IMR-90 (cell line): Measurements from ENCODE around the gene EDA. TPM values are rescaled to one million over a fixed set of nuclear protein-coding genes. Genes with fewer than 3 reads are reported as not detected.

Experiments
- ATAC-seq: fragments of 200-7000 bp; cut with Tn5 transposase; 2 replicates; pipeline ENCODE4 v1.9.1; 2020; ENCODE audit warnings: low read depth, mild to moderate bottlenecking, moderate library complexity
- BruUV-seq: library from RNA; stranded (reverse); fragments of 400-500 nt; replicated peaks from 2 replicates; lab custom pipeline; 2021; lab: Mats Ljungman, UMichigan
- CTCF ChIA-PET: fragments of 300-600 bp; formaldehyde crosslinking; extraction: SDS; loops from one replicate; lab custom pipeline; 2021; ENCODE audit warnings: antibody characterized with exemption; lab: Yijun Ruan, JAX
- POLR2A ChIA-PET: fragments of 300-600 bp; sonication (Branson Sonifier 250); formaldehyde crosslinking; loops from one replicate; lab custom pipeline; 2022; ENCODE audit warnings: antibody characterized with exemption; ENCODE audit not compliant: unreplicated experiment; lab: Charles Lee
- DNase-seq: peaks from one replicate; pipeline ENCODE4 v3.0.0; 2013
- H2AFZ ChIP-seq: replicated peaks from 2 replicates; pipeline ENCODE3; 2013; ENCODE audit warnings: low read length, mild to moderate bottlenecking; ENCODE audit not compliant: poor library complexity
- H2AK5ac ChIP-seq: 2 replicates; pipeline ENCODE4 v1.6.1; 2013; ENCODE audit warnings: low read depth, low read length, inconsistent platforms
- H2AK9ac ChIP-seq: replicated peaks from 2 replicates; pipeline ENCODE3; 2013; ENCODE audit warnings: mild to moderate bottlenecking, low read depth, low read length, moderate library complexity; ENCODE audit not compliant: poor library complexity
- H2BK120ac ChIP-seq: 2 replicates; pipeline ENCODE4 v1.6.1; 2013; ENCODE audit warnings: low read depth, low read length, inconsistent platforms
- H2BK15ac ChIP-seq: 3 replicates; pipeline ENCODE4 v1.6.1; 2013; ENCODE audit warnings: low read depth, low read length, inconsistent platforms
- H2BK20ac ChIP-seq: 2 replicates; pipeline ENCODE4 v1.6.1; 2013; ENCODE audit warnings: low read depth, mild to moderate bottlenecking, inconsistent platforms, low read length, moderate library complexity
- H2BK5ac ChIP-seq: 2 replicates; pipeline ENCODE4 v1.6.1; 2013; ENCODE audit warnings: mild to moderate bottlenecking, low read depth, low read length, inconsistent platforms; ENCODE audit not compliant: poor library complexity, severe bottlenecking
- H3K14ac ChIP-seq: replicated peaks from 2 replicates; pipeline ENCODE4 v1.6.1; 2013; ENCODE audit warnings: low read depth, low read length, inconsistent platforms
- H3K18ac ChIP-seq: 2 replicates; pipeline ENCODE4 v1.6.1; 2013; ENCODE audit warnings: low read depth, low read length, control low read depth
- H3K23ac ChIP-seq: 2 replicates; pipeline ENCODE4 v1.6.1; 2013; ENCODE audit warnings: low read depth, low read length, inconsistent platforms
- H3K27ac ChIP-seq: 2 replicates; pipeline ENCODE4 v1.5.1; 2013; ENCODE audit warnings: mild to moderate bottlenecking, control low read depth, low read length; ENCODE audit not compliant: insufficient read depth
- H3K27me3 ChIP-seq: 2 replicates; pipeline ENCODE4 v1.6.1; 2013; ENCODE audit warnings: low read length; ENCODE audit not compliant: control insufficient read depth, insufficient read depth
- H3K36me3 ChIP-seq: 2 replicates; pipeline ENCODE4 v1.6.1; 2013; ENCODE audit warnings: low read length, mixed read lengths; ENCODE audit not compliant: control insufficient read depth, insufficient read depth
- H3K4ac ChIP-seq: 2 replicates; pipeline ENCODE4 v1.6.1; 2013; ENCODE audit warnings: low read depth, low read length, inconsistent platforms
- H3K4me1 ChIP-seq: 2 replicates; pipeline ENCODE4 v1.6.1; 2013; ENCODE audit warnings: low read length, mixed read lengths; ENCODE audit not compliant: control insufficient read depth, insufficient read depth
- H3K4me2 ChIP-seq: 2 replicates; pipeline ENCODE4 v1.6.1; 2013; ENCODE audit warnings: low read depth, mild to moderate bottlenecking, control low read depth, low read length, moderate library complexity
- H3K4me3 ChIP-seq: 2 replicates; pipeline ENCODE4 v1.5.1; 2013; ENCODE audit warnings: low read depth, mild to moderate bottlenecking, control low read depth, low read length, moderate library complexity; ENCODE audit not compliant: insufficient read depth
- H3K56ac ChIP-seq: 2 replicates; pipeline ENCODE4 v1.6.1; 2013; ENCODE audit warnings: low read length, inconsistent platforms; ENCODE audit not compliant: insufficient read depth; ENCODE audit errors: extremely low read depth
- H3K79me1 ChIP-seq, 2 experiments: 2 replicates each; pipeline ENCODE4 v1.6.1; 2013; ENCODE audit warnings: low read length in 2 of 2, inconsistent platforms in 1 of 2, low read depth in 1 of 2
- H3K9ac ChIP-seq: 2 replicates; pipeline ENCODE4 v1.6.1; 2013; ENCODE audit warnings: low read depth, low read length, control low read depth
- H3K9me1 ChIP-seq: 2 replicates; pipeline ENCODE4 v1.6.1; 2013; ENCODE audit warnings: low read length, inconsistent platforms; ENCODE audit not compliant: insufficient read depth
- H3K9me3 ChIP-seq: 2 replicates; pipeline ENCODE4 v1.6.1; 2013; ENCODE audit warnings: low read length; ENCODE audit not compliant: control insufficient read depth, insufficient read depth
- H4K20me1 ChIP-seq: 2 replicates; pipeline ENCODE4 v1.6.1; 2013; ENCODE audit warnings: low read length, inconsistent platforms; ENCODE audit not compliant: insufficient read depth
- H4K5ac ChIP-seq: 2 replicates; pipeline ENCODE4 v1.6.1; 2013; ENCODE audit warnings: mild to moderate bottlenecking, low read depth, low read length, control low read depth
- H4K8ac ChIP-seq, 2 experiments: 2 replicates each; pipeline ENCODE4 v1.6.1; 2013; ENCODE audit warnings: low read depth in 2 of 2, low read length in 2 of 2, control low read depth in 1 of 2, inconsistent platforms in 1 of 2
- H4K91ac ChIP-seq: 2 replicates; pipeline ENCODE4 v1.6.1; 2013; ENCODE audit warnings: low read depth, low read length, inconsistent platforms; ENCODE audit not compliant: insufficient read depth
- BHLHE40 ChIP-seq: fragments of 150-350 bp; IDR thresholded peaks from 2 replicates; pipeline ENCODE4 v1.6.1; 2016; ENCODE audit warnings: mild to moderate bottlenecking, low read depth, low read length
- CEBPB ChIP-seq: IDR thresholded peaks from 2 replicates; pipeline ENCODE4 v1.6.1; 2012; ENCODE audit warnings: low read depth, low read length, improper control_type of control experiment
- CTCF ChIP-seq: conservative IDR thresholded peaks from 2 replicates; pipeline ENCODE4 v1.5.1; 2012; ENCODE audit warnings: mild to moderate bottlenecking, low read depth, low read length, improper control_type of control experiment
- FOS ChIP-seq: fragments of 150-350 bp; IDR thresholded peaks from 2 replicates; pipeline ENCODE4 v1.6.1; 2016; ENCODE audit warnings: low read depth, low read length
- MAZ ChIP-seq: IDR thresholded peaks from 2 replicates; pipeline ENCODE4 v1.6.1; 2012; ENCODE audit warnings: low read depth, mild to moderate bottlenecking, low read length, improper control_type of control experiment, moderate library complexity, borderline replicate concordance
- NFE2L2 ChIP-seq: fragments of 150-350 bp; IDR thresholded peaks from 2 replicates; pipeline ENCODE4 v1.6.1; 2016; ENCODE audit warnings: low read depth, mild to moderate bottlenecking, low read length
- RFX5 ChIP-seq: IDR thresholded peaks from 2 replicates; pipeline ENCODE4 v1.8.0; 2012; ENCODE audit warnings: low read depth, mild to moderate bottlenecking, low read length, moderate library complexity
- WGBS, 2 experiments: methylation state at CpG; one replicate each; pipeline versions ENCODE4 v1.1.5 to v1.1.7; 2013; ENCODE audit warnings: missing lambda C conversion rate in 2 of 2; ENCODE audit not compliant: insufficient read length in 1 of 2; ENCODE audit errors: extremely low coverage in 2 of 2; 5-methylcytosine and 5-hydroxymethylcytosine counted together
- dilution Hi-C: fragments of 300-500 bp; cut with HindIII; formaldehyde crosslinking; loops from one replicate; pipeline ENCODE4 v1.14.3; 2018; ENCODE audit warnings: low sequenced_read_pairs; ENCODE audit not compliant: unreplicated experiment
- in situ Hi-C: fragments of 300-500 bp; cut with MboI; formaldehyde crosslinking; loops from 3 replicates; pipeline ENCODE4 v1.14.3; 2019; ENCODE audit warnings: low sequenced_read_pairs, inconsistent platforms, mixed read lengths
- intact Hi-C: fragments of 100-400 bp; cut with micrococcal nuclease; formaldehyde crosslinking; loops from 2 replicates; pipeline ENCODE4 v1.10.0; 2022
- polyA plus RNA-seq, 3 experiments: library from polyadenylated mRNA; depleted of rRNA; stranded (reverse); fragments of >200 nt; gene quantifications; 2 replicates each; pipeline ENCODE4 v1.2.3, GENCODE V29; 2012; ENCODE audit warnings: low replicate concordance in 1 of 3
- total RNA-seq: library from RNA; depleted of rRNA; stranded (reverse); fragments of >200 nt; gene quantifications from 2 replicates; pipeline ENCODE4 v1.2.3, GENCODE V29; 2012
- TF ChIP-seq, protein P1 (sequence below): fragments of 150-350 bp; IDR thresholded peaks from 2 replicates; pipeline ENCODE4 v1.6.1; 2016; ENCODE audit warnings: low read depth, mild to moderate bottlenecking, low read length, moderate library complexity, borderline replicate concordance

EDA gene
- total and polyA plus RNA-seq, 2 of the 4 experiments (the other 2 are of a cell fraction): under 0.01 TPM; not detected in 1

GRCh38 chrX:69614886-69615285 is 1.0 kb upstream of the EDA start:
- Histone ChIP-seq H4K91ac (no peak overlapping the region), H3K18ac (no peak overlapping the region), H3K4ac (no peak overlapping the region), H3K23ac (no peak overlapping the region), H3K79me1 (no peaks in the 10 kb centered on the region), H2BK15ac (no peak overlapping the region), H3K27ac (no peak overlapping the region), H4K8ac (no peak overlapping the region), H2AFZ (no peak overlapping the region), H3K56ac (no peak overlapping the region), H3K9ac (no peak overlapping the region), H2AK9ac (no peak overlapping the region), H3K4me3 (no peak overlapping the region), H4K5ac (no peak overlapping the region), H2AK5ac (no peak overlapping the region), H3K36me3 (no peaks in the 10 kb centered on the region), H3K9me3 (no peaks in the 10 kb centered on the region; the same call in 1 of the 2 replicates), H3K9me1 (no peaks in the 10 kb centered on the region), H3K4me2 (no peak overlapping the region), H3K27me3 (peaks cover 17% of the 10 kb centered on the region), H2BK5ac (no peak overlapping the region), H2BK120ac (no peak overlapping the region), H3K14ac (no peak overlapping the region), H4K20me1 (no peaks in the 10 kb centered on the region), H3K4me1 (no peaks in the 10 kb centered on the region), H2BK20ac (no peak overlapping the region)
- in situ Hi-C loops: no loop called here
- intact Hi-C loops: loop anchor here (5.0 kb wide), 2 partner anchors 482 to 793 kb away; no protein-coding TSS in a partner anchor
- dilution Hi-C loops: no loop called here
- no peak for ATAC-seq
- POLR2A ChIA-PET: no interaction called here
- BruUV-seq: no TSS peak
- no CpG with 5 or more reads among the region's 4 CpGs for WGBS, 2 experiments
- CTCF ChIA-PET: no interaction called here
- TF ChIP-seq RFX5 (no peak), CTCF (no peak), NFE2L2 (no peak), FOS (no peak), BHLHE40 (no peak), CEBPB (no peak), MAZ (no peak)
- TF ChIP-seq, protein P1, sequence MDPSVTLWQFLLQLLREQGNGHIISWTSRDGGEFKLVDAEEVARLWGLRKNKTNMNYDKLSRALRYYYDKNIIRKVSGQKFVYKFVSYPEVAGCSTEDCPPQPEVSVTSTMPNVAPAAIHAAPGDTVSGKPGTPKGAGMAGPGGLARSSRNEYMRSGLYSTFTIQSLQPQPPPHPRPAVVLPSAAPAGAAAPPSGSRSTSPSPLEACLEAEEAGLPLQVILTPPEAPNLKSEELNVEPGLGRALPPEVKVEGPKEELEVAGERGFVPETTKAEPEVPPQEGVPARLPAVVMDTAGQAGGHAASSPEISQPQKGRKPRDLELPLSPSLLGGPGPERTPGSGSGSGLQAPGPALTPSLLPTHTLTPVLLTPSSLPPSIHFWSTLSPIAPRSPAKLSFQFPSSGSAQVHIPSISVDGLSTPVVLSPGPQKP: no peak
- no peak for DNase-seq
